ENCODE measurements around the gene AWAT2. TPM values are rescaled to one million over a fixed set of nuclear protein-coding genes. Genes with fewer than 3 reads are reported as not detected.
"Not testable (repeated sequence)": the region's sequence is repeated elsewhere in the genome, so short reads cannot be mapped to it uniquely, and the experiment has no call there.

Gene AWAT2
- total RNA-seq, 1 donor from 2014 or later: 1.2 TPM

DNA sequence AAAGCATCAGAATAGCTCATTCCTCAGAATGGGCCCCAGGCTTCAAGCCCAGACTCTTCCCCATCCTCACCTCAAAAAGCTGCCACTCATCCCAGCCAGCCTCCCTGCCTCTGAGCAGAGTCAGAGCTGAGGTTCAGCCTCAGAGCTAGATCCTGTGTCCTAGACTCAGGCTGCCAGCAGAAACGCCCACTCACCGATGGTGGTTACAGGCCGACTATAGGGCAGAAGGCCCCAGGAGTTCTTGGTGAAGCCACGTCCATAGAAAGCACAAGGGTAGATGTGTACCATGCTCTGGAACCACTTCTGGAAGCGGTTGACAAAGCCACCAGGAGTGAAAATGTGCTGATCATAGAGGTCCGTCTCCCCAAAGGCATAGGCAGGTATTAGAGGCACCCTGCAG lies 7.7 kb downstream of the AWAT2 start:
- no peak for DNase-seq

DNA sequence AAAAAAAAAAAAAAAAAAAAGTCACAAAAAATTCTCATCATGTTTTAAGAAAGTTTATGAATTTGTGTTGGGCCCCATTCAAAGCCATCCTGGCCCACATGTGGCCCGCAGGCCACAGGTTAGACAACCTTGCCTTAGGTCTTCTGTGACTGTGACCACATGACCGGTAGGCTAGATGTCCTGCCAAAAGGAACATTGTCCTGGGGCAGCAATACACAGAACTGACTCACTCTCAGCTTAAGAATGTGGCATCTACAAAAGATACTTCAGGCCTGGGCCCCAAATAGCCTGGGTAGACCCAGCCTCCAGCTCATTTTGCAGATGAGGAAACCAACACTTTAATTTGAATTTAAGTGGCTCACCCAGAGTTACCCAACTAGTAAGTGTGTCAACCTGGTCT lies 10.0 kb downstream of the AWAT2 start:
- peak; percentile 24 for DNase-seq

DNA sequence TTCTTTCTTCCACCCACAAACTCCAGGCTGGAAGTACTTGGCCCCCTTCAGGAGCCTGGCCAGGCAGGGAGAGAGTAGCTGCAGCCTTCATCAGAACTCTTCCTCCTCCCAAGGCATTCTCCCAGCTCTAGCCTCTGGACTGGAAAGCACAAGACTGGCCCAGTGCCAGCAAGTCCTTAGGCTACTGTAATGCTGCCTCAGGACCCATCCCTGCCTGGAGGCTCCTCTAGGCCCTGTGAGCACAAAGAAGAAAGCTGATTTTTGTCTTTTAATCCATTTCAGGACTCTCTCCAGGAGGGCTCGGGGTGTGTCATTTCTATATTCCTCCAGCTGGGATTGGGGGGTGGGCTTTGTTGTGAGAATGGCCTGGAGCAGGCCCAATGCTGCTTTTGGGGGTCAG lies 10.8 kb downstream of the AWAT2 start:
- peak; percentile 31 for DNase-seq

DNA sequence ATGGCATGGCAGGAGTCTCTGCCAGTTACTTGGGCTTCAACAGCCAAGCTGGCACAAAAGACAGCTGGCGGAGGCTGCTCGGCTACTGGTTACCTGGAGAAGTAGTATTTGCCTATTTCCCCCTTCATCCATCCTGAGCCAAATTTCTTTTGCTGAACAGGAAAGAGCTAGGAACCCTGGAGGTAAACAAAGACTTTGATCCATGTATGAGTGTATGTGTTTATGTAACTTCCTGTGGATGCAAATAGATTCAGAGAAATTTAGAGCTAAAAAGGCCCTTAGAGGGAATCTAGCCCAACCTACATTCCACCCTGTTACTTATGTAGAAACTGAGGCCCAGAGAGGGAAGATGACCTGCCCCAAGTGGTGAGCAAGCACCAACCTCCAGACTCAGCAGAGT lies 11.2 kb downstream of the AWAT2 start:
- DNase-seq: no peak

DNA sequence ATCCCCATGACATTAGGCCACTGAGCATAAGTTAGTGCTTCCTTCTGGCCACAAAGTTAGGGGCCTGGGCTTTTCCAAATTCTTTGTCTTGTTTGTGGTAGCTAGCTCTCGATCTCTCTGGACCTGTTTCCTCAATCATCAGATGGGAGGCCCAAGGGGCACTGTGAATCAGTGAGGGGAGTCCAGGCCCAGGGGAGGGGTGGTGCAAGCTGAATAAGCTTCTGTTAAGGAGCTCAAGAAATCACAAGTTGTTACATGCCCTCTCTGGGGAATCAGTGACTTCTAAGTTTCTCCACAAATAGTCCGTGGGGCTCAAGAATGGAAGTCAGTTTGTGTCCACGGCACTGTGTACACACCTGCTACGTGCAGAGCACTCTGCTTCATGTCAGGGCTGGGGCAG lies 15.1 kb downstream of the AWAT2 start:
- no peak for DNase-seq

DNA sequence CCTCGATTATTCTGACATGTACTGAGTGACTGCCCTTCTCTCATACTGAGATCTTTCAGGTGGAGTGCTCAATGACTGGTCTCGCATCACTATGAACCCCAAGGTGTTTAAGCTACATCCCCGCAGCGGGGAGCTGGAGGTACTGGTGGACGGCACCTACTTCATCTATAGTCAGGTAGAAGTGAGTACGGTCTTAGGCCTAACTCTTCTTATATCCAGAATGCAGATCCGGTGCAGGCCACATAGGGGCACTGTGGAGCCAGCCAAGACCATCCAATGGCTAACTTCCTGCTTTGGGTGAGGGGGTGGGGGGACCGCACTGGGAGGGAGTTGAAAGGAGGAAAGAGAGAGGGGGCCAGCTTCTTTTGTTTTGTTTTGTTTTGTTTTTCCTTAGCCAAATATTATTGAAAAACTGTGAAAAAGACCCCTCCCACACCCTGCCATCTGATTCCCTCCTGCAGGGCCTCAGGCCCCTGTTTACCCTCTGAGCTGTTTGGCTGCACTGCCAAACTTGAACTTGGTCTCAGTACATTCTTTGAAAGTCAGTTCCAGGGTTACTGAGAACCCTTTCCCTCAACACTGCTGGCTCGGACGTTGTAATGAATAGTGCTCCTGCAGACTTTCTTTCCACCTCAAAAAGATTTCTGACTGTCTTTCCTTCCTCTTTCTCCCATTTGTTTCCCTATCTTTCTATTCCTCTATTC lies 16.2 kb downstream of the AWAT2 start:
- peak; percentile 73 for DNase-seq

DNA sequence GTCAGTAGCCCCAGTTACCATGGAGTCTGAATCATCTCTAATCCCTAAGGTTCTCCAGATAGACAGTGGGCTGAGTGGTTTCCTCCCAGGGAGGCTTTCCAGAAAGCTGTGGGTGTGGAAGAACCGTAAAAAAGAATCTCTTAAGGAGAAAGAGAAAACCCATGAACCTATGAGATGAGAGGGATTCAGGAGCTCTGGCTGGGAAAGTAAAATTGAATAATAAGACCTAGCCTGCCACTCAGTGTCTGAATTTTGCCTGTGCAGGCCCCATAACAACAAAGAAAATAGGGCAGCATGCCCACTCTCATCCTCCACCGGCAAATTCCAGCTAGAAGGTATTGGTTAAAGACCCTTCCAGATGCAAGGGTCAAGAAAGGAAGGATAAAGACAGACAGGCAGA lies 16.9 kb downstream of the AWAT2 start:
- peak; percentile 18 for DNase-seq

DNA sequence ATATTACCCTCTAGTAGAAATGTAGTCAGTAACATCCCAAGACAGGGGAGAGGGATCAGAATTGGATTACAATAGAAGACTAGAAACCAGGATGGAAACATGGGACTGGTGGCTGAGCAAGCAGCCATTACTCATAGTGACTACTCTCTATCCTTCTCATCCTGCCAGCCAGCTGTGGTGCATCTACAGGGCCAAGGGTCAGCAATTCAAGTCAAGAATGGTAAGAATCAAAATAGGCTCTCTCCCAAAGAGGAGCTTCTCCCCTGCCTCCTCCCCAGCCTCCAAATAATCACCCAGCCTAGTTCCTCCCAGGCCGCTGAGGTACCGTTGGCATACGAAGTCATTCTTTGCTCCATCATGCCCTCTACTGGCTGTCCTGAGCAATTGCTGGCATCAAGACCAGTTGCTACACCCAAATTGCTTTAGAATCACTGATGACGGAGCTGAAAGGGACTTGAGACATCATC lies 19.4 kb downstream of the AWAT2 start:
- peak; percentile 72 for DNase-seq

DNA sequence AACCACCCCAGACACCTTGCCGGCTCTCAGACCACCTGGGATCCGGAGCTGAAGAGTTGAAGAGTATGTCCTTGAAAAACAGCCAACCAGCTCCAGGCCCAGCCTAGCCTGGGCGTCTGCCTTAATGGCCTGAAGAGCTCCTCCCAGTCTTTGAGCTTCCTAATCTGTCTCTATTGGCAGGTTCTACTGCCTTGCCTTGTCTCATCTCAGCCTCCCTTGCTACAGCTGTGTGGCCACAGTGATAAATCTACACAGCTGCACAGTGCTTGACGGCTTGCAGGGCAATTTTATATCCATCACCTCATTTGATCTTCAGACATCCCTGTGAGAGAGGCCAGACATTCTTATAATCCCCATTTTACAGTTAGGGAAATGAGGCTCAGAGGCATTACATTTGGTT lies 19.9 kb downstream of the AWAT2 start:
- no peak for DNase-seq

DNA sequence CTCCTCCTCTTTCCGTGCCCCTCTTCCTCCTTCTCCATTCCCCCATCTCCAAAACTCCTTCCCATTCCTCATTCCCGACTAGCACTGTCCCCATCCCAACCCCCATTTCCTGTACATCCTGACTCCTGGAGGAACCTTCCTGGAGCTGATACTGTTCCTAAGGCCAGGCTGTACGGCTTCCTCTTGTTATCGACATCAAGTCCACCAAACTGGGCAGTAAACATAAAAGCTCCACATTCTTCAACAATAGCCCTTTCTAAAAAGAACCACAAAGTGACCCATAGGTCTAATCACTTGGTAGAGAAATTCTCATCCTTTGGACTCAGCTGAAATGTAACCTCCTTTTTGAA lies 22.9 kb downstream of the AWAT2 start:
- DNase-seq: peak; percentile 70

DNA sequence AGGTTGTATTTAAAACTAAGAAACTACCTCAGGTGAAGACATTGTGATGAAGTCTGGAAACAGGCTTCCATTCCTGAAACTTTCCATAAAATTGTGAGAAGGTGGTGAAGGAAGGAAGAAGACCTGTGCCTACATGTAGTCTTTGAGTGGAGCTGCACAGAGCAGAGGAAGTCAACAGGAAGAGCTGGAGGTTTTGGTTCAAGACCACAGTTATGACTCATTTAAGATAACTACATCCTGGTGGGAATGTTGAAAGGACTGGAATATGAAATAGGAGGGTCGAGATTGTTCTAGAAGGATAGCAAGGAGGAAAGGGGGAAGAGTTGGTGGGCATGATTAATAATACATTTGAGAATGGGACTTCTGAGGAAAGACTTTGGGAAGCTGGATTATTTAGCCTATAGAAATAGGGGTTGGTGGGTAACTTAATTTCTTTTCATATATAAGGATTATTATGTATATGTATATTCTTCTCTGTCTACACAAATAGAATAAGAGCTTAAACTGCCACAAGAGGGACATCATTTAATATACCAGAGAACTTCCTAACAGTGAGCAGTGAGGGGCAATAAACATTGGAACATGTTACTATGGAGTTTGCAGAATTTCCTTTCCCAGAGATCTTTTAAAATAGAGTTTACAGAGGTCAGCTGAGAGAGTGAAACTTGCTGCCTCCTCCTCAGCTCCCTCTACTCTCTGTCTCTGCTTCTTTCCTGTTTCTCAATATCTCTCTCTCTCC lies 23.5 kb downstream of the AWAT2 start:
- DNase-seq: peak; percentile 57

DNA sequence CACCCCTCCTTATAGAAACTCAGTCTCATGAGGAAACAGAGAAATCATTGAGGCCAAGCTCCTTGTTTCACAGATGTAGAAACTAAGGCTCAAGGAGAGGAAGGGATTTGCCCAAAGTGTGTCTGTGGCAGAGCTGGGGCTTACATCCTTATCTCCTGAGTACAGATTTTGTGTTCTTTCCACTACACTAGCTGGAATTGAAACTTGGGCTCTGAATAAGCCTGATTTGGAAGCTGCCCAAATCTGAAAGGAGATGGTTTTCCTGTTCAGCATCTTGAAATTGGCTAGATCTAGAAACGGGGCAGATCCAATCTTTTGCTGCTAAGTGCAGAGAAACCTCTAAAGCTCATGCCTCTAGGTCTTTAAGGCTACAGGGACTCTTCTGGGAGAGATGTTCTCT lies 24.3 kb downstream of the AWAT2 start:
- DNase-seq: peak; percentile 58

DNA sequence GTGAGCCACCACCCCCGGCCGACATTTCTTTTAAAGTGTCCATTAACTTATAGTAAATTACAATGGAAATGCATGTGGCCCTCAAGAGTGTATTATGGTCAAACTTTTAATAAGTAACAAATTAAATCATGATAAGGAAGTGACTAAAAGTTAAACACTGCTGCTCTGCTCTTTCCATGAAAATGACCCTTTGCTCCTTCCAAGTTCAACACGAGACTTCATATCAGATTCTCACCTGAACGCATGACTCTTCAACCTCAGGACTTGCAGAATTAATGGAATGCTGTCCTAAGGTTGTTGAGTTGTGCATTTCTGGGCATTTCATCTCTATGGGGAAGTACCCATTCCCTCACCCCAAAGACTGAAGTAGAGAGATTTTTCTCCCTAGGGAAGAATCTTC lies 27.1 kb downstream of the AWAT2 start:
- no peak for DNase-seq

DNA sequence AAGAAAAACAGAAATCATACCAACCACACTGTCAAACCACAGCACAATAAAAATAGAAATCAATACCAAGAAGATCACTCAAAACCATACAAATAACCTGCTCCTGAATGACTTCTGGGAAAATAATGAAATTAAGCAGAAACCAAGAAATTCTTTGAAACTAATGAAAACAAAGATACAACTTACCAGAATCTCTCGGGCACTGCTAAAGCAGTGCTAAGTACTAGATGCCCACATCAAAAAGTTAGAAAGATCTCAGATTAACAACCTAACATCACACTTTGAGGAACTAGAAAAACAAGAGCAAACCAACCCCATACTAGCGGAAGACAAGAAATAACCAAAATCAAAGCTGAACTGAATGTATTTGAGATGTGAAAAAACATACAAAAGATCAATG lies 33.2 kb downstream of the AWAT2 start:
- no peak for DNase-seq

DNA sequence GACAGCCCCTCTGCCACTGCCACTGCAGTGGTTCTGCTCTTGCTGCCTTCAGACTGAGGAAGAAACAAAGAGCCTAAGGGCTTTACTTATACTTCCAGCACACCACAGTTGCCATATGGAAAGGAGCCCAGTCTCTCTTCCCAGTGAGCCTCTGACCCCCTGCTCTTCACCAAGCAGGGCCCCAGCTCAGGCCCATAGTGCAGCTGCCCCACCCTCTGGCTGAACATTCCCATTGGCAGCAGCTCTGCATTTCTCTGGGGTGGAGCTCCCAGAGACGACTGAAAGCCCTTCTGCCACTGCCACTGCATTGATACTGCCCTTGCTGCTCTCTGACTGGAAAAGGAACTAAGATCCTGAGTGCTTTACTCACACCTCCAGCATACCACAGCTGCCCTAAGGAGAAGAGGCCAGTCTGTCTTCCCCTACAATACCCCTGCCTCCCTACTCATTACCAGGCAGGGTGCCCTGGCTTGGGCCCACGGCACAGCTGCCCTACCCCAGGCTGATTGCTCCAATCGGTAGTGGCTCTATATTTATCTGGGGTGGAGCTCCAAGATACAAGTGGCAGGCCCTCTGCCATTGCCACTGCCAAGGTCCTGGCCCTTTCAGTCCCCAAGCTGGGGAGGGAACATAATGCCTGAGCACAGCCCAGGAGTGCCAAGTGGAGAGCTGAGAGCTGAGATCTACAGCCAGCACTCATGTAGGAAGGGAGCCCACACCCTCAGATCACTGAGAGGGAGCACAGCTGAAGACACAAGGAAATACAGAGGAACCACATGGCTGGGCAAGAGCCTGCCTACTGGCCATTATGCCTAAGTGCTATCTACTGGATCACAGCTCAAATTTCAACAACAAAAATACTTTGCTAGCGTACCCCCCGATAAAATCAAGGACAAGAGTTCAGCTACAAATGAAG lies 36.0 kb downstream of the AWAT2 start:
- no peak for DNase-seq

DNA sequence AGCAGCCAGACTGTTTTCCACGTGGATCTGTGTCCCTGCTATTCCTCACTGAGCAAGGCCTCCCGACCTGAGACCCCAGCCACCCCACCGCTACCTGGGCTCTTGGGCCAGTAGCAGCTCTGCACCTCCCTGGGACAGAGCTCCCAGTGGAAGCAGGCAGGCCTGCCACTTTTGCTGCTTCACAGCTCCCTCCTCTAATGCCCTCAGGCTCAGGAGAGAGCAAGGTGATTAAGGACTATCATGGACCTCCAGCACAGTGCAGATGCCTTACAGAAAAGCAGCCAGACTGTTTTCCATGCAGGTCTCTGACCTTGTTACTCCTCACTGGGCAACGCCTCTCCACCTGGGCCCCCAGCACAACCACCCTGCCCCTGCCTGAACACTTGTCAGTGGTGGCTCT lies 37.0 kb downstream of the AWAT2 start:
- no peak for DNase-seq

DNA sequence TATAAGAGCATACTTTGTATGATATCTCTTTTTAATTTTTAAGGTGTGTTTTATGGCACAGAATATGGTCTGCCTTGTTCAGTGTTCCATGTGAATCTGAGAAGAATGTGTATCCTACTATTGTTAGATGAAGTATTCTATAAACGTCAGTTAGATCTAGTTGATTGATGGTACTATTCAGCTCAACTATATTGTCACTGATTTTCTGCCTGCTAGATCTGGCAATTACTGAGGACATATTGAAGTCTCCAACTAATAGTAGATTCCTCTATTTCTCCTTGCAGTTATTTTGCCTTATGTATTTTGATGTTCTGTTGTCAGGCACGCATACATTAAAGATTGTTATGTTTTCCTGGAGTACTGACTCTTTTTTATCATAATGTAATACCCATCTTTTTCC lies 39.8 kb downstream of the AWAT2 start:
- no peak for DNase-seq

DNA sequence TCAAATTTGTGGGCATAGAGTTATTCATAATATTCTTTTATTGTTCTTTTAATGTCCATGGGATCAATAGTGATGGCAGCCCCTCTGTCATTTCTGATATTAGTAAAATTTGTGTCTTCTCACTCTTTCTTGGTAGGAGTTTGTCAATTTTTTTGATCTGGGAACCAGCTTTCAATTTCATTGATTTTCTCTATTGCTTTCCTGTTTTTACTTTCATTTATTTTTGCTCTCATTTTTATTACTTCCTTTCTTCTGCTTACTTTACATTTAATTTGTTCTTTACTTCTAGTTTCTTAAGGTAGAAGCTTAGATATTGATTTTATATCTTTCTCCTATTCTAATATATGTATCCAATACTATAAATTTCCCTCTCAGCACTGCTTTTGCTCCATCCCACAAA lies 40.7 kb downstream of the AWAT2 start:
- DNase-seq: no peak

DNA sequence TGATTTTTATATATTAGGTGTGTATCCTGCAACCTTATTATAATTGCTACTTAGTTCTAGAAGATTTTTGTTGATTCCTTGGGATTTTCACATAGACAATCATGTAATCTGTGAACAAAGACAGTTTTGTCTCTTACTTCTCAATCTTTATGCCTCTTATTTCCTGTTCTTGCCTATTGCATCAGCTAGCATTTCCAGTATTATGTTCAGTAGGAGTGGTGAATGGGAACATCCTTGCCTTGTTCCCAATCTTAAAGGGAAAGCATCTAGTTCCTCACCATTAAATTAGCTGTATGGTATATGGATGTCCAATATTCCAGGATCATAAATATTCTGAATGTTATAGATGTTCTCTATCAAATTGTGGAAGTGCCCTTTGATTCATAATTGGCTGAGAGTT lies 41.8 kb downstream of the AWAT2 start:
- DNase-seq: no peak

DNA sequence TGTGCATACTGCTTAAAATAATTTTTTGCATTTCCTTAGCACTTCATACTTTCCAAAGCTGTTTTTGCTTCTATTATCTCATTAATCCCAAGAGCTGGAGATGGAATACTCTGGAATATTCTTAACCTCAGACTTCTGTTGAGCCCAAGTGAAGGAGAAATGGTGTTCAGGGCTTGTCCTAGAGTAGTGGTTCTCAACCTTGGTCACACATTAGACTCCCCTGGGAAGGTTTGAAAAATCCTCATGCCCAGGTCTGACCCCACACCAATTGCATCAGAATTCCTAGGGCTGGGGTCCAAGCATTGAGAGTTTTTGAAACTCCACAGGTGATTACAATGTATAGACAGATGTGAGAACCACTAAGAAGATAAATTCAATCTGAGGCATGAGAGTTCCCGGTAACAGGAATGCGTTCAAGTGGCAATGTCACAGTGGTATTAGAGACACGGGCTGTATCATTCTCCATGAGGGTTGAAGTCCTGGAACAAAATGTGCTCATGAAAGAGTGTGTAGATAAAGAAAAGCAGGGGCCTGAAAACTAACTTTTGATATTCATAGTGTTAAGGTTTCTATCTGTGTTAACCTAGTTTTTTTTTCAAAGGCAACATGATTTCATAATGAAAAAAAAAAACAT lies 47.9 kb downstream of the AWAT2 start:
- no peak for DNase-seq

DNA sequence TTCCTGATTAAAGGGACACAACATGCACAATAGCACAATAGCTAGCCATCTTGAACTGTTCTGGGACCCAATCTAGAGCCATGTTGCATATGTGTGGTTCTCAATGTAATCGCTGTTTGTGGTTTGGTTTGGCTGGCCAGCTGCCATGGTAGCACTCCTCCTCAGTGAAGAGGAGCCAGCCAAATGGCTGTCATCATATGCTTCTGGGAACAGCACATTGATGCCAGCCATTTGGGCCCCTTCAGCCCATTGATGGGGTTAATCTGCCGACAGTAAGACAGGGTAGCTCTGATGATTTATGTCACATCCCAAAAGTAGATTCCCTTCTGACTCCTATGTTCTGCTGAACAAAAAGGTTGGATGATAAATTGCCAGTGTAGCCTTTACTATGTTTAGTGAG lies 48.5 kb downstream of the AWAT2 start:
- no peak for DNase-seq

DNA sequence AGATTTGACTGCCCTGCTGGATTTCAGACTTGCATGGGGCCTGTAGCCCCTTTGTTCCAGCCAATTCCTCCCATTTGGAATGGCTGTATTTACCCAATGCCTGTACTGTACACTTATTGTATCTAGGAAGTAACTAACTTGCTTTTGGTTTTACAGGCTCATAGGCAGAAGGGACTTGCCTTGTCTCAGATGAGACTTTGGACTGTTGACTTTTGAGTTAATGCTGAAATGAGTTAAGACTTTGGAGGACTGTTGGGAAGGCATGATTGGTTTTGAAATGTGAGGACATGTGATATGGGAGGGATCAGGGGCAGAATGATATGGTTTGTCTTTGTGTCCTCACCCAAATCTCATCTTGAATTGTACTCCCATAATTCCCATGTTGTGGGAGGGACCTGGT lies 51.4 kb downstream of the AWAT2 start:
- DNase-seq: not testable (repeated sequence)

DNA sequence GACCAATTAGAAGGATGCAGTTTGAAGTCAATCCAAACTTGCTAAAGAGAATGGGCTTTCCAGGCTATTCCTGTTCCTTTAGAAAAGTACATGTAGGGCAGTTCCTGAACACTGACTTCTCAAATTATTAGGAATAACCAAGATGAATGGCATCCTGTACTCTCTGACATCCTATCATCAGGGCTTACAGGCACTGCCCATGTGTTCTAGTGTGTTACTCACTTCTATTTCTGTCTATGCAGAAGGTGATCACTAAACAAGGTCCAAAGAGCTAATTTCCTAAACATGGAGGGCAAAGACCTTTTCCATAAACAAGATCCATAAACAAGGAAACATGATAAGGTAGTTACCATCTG lies 53.6 kb downstream of the AWAT2 start:
- DNase-seq: no peak
